ENCODE results near the gene XIAP.
"Not testable (repeated sequence)": the region's sequence is repeated elsewhere in the genome, so short reads cannot be mapped to it uniquely, and the experiment has no call there.

Gene XIAP

GRCh38 chrX:123899701-123900100 is 39.8 kb downstream of the XIAP start:
- Histone ChIP-seq H4K20me1 (ENCODE audit: insufficient read depth, low read length) (no peaks in the 10 kb centered on the region), H3K9me2 (replicated peaks; ENCODE audit: insufficient read depth, low read length) (no peaks in the 10 kb centered on the region), H3K4me1 (ENCODE audit: low read length) (no peaks in the 10 kb centered on the region), H2AFZ (ENCODE audit: low read length) (no peak overlapping the region), H3K79me2 (ENCODE audit: low read length) (no peaks in the 10 kb centered on the region), H3K4me2 (ENCODE audit: low read depth, low read length) (no peak overlapping the region), H3K27me3 (replicated peaks; ENCODE audit: insufficient read depth, low read length) (no peaks in the 10 kb centered on the region), H3K9ac (ENCODE audit: low read length) (no peak overlapping the region), H3K27ac (ENCODE audit: low read length) (no peak overlapping the region), H3K36me3 (replicated peaks; ENCODE audit: insufficient read depth, low read length) (no peaks in the 10 kb centered on the region), H3K9me3 (replicated peaks; ENCODE audit: insufficient read depth, low read length) (no peaks in the 10 kb centered on the region), H3K4me3 (ENCODE audit: low read length) (no peak overlapping the region), H3F3A (ENCODE audit: insufficient read depth, low read length) (no peaks in the 10 kb centered on the region)
- TF ChIP-seq EZH2phosphoT487 (IDR thresholded peaks at IDR 0.05; ENCODE audit: low read length): no peak
- no peak for TF ChIP-seq EZH2 (optimal IDR thresholded peaks at IDR 0.05; ENCODE audit: low read depth, low read length)
- TF ChIP-seq, protein P1, sequence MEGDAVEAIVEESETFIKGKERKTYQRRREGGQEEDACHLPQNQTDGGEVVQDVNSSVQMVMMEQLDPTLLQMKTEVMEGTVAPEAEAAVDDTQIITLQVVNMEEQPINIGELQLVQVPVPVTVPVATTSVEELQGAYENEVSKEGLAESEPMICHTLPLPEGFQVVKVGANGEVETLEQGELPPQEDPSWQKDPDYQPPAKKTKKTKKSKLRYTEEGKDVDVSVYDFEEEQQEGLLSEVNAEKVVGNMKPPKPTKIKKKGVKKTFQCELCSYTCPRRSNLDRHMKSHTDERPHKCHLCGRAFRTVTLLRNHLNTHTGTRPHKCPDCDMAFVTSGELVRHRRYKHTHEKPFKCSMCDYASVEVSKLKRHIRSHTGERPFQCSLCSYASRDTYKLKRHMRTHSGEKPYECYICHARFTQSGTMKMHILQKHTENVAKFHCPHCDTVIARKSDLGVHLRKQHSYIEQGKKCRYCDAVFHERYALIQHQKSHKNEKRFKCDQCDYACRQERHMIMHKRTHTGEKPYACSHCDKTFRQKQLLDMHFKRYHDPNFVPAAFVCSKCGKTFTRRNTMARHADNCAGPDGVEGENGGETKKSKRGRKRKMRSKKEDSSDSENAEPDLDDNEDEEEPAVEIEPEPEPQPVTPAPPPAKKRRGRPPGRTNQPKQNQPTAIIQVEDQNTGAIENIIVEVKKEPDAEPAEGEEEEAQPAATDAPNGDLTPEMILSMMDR (IDR thresholded peaks at IDR 0.05; ENCODE audit: low read length): no peak
- no peak for DNase-seq

GRCh38 chrX:123903261-123903660 is 43.4 kb downstream of the XIAP start:
- H3K27me3 ChIP-seq (replicated peaks; ENCODE audit: insufficient read depth, low read length); H2AFZ ChIP-seq (ENCODE audit: low read length); H4K20me1 ChIP-seq (ENCODE audit: insufficient read depth, low read length); H3K4me1 ChIP-seq (ENCODE audit: low read length); H3K9me3 ChIP-seq (replicated peaks; ENCODE audit: insufficient read depth, low read length); H3F3A ChIP-seq (ENCODE audit: insufficient read depth, low read length); H3K79me2 ChIP-seq (ENCODE audit: low read length); H3K27ac ChIP-seq (ENCODE audit: low read length); H3K9ac ChIP-seq (ENCODE audit: low read length); H3K9me2 ChIP-seq (replicated peaks; ENCODE audit: insufficient read depth, low read length); H3K4me2 ChIP-seq (ENCODE audit: low read depth, low read length); DNase-seq; H3K36me3 ChIP-seq (replicated peaks; ENCODE audit: insufficient read depth, low read length); H3K4me3 ChIP-seq (ENCODE audit: low read length): not testable (repeated sequence)

DNA sequence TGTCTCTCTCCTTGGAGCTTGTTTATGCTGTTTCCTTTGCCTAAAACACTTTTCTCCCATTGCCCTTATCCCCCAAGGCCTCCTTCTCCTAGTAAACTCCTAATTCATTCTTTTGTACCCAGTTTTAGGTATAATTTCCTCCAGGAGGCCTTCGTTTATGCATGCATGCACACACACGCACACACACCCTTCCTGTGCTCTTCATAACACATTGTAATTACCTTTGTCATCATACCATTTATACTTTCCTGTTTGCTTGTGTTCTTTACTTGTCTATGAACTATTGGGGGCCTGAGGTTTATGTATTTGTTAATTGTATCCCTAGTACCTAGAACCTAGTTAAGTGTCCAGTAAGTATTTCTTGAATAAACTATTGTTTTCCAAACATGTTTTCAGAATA is 45.5 kb downstream of the XIAP start:
- no peak overlapping the region for H3K9ac ChIP-seq (ENCODE audit: low read length)
- H3K4me1 ChIP-seq (ENCODE audit: low read length): no peaks in the 10 kb centered on the region
- no peaks in the 10 kb centered on the region for H3K9me2 ChIP-seq (replicated peaks; ENCODE audit: insufficient read depth, low read length)
- TF ChIP-seq, protein P1 (IDR thresholded peaks at IDR 0.05; ENCODE audit: low read length): no peak
- TF ChIP-seq EZH2 (optimal IDR thresholded peaks at IDR 0.05; ENCODE audit: low read depth, low read length): no peak
- no peak for TF ChIP-seq EZH2phosphoT487 (IDR thresholded peaks at IDR 0.05; ENCODE audit: low read length)
- no peaks in the 10 kb centered on the region for H3K27me3 ChIP-seq (replicated peaks; ENCODE audit: insufficient read depth, low read length)
- no peak overlapping the region for H3K27ac ChIP-seq (ENCODE audit: low read length)
- no peaks in the 10 kb centered on the region for H3F3A ChIP-seq (ENCODE audit: insufficient read depth, low read length)
- no peak overlapping the region for H3K4me3 ChIP-seq (ENCODE audit: low read length)
- no peaks in the 10 kb centered on the region for H3K36me3 ChIP-seq (replicated peaks; ENCODE audit: insufficient read depth, low read length)
- H2AFZ ChIP-seq (ENCODE audit: low read length): no peak overlapping the region
- no peak overlapping the region for H3K4me2 ChIP-seq (ENCODE audit: low read depth, low read length)
- no peaks in the 10 kb centered on the region for H3K9me3 ChIP-seq (replicated peaks; ENCODE audit: insufficient read depth, low read length)
- H3K79me2 ChIP-seq (ENCODE audit: low read length): no peaks in the 10 kb centered on the region
- no peak for DNase-seq
- no peaks in the 10 kb centered on the region for H4K20me1 ChIP-seq (ENCODE audit: insufficient read depth, low read length)

GRCh38 chrX:123906557-123907316 is 46.9 kb downstream of the XIAP start:
- H3K27ac ChIP-seq (ENCODE audit: low read length): no peak overlapping the region
- no peaks in the 10 kb centered on the region for H3K4me1 ChIP-seq (ENCODE audit: low read length)

More at GRCh38 chrX:123906557-123907316, 46.9 kb downstream of the XIAP start:
- H2AFZ ChIP-seq (ENCODE audit: low read length): no peak overlapping the region
- no peak overlapping the region for H3K9ac ChIP-seq (ENCODE audit: low read length)
- no peak overlapping the region for H3K4me3 ChIP-seq (ENCODE audit: low read length)
- H3K79me2 ChIP-seq (ENCODE audit: low read length): no peaks in the 10 kb centered on the region
- no peaks in the 10 kb centered on the region for H4K20me1 ChIP-seq (ENCODE audit: insufficient read depth, low read length)
- no peak for DNase-seq
- no peaks in the 10 kb centered on the region for H3K9me2 ChIP-seq (replicated peaks; ENCODE audit: insufficient read depth, low read length)
- H3F3A ChIP-seq (ENCODE audit: insufficient read depth, low read length): no peaks in the 10 kb centered on the region
- H3K36me3 ChIP-seq (replicated peaks; ENCODE audit: insufficient read depth, low read length): no peaks in the 10 kb centered on the region
- no peaks in the 10 kb centered on the region for H3K27me3 ChIP-seq (replicated peaks; ENCODE audit: insufficient read depth, low read length)
- no peaks in the 10 kb centered on the region for H3K9me3 ChIP-seq (replicated peaks; ENCODE audit: insufficient read depth, low read length)
- TF ChIP-seq EZH2phosphoT487 (IDR thresholded peaks at IDR 0.05; ENCODE audit: low read length): no peak
- TF ChIP-seq, protein P1 (IDR thresholded peaks at IDR 0.05; ENCODE audit: low read length): no peak
- no peak for TF ChIP-seq EZH2 (optimal IDR thresholded peaks at IDR 0.05; ENCODE audit: low read depth, low read length)
- no peak overlapping the region for H3K4me2 ChIP-seq (ENCODE audit: low read depth, low read length)
